Measurements from ENCODE around the gene TTC23L. TPM values are rescaled to one million over a fixed set of nuclear protein-coding genes. Genes with fewer than 3 reads are reported as not detected.
"Not testable (repeated sequence)": the region's sequence is repeated elsewhere in the genome, so short reads cannot be mapped to it uniquely, and the experiment has no call there.

TTC23L gene
- polyA plus RNA-seq, 3 donors: 0.07 TPM; not detected in 2

GRCh38 chr5:34827588-34828506 is 11.1 kb upstream of the TTC23L start:
- H3K27ac ChIP-seq (ENCODE audit: low read depth, low read length): no peak overlapping the region
- 85 to 90% (median 88%) methylated on average over 6 of the region's 6 CpGs for WGBS, 3 donors

- 77 to 92% (median 89%) methylated on average over 6 to 7 of the region's 7 CpGs for WGBS, 3 donors
- not testable (repeated sequence) for H3K27ac ChIP-seq (ENCODE audit: low read depth, low read length)
These were observed 8.1 kb upstream of the TTC23L start for GRCh38 chr5:34830827-34831226.

- H3K27ac ChIP-seq (ENCODE audit: low read depth, low read length): no peak overlapping the region
These were observed 7.7 kb upstream of the TTC23L start for GRCh38 chr5:34831303-34831702.

DNA sequence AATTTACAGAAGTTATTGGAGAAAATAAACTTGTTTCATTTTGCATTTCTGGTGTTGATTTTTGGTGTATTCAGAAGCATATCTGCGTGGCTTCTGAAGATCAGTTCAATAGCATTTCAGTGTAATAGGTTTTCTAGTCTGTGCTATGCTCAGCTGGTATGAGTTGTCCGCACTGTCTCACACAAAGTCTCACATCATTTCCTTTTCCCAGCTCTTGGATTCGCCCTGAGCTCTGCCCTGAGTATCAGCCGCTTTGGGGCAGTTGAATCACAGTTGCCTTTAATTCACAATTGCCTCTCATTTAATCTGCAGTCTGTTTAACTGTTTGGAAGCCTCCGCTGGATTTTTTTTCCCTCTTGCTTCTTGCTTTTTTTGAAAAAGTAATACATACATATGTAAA is 6.4 kb upstream of the TTC23L start:
- 93 to 98% (median 94%) methylated on average over 5 of the region's 5 CpGs for WGBS, 3 donors
- H3K27ac ChIP-seq (ENCODE audit: low read depth, low read length): no peak overlapping the region

DNA sequence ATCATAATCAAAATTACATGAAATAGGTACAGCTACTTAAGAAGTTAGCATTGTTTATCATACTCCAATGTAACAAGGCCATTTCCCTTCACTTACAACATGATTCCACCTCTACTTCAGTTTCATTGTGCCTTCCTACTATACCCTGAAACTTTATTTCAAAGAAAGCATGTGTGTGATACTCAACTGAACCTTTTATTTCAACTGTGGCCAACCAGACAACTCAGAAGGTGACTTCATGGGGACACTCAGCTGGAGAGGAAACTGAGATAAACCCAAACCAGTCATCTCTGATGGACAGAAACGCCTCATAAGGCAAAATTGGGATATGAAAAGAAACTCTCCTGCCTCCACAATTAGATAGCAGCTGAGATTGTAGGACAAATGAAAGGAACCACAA is 5.9 kb upstream of the TTC23L start:
- WGBS, 3 donors: 88 to 91% (median 89%) methylated on average over 1 of the region's 1 CpG
- no peak overlapping the region for H3K27ac ChIP-seq (ENCODE audit: low read depth, low read length)

- 81 to 82% (median 82%) methylated on average over 9 of the region's 9 CpGs for WGBS, 3 donors
- H3K27ac ChIP-seq (ENCODE audit: low read depth, low read length): no peak overlapping the region
These were observed 4.8 kb upstream of the TTC23L start for GRCh38 chr5:34833976-34834793.

DNA sequence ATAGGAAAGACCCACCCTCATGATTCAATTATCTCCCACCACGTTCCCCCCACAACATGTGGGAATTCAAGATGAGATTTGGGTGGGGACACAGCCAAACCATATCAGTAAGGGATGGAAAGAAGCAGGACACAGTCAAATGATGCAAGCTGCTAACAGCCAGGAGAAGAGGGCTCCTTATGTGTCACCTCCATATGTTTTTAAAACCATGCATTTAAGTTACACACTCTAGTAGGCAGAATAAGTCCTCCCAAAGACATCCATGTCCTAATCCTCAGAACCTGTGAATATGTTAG is 4.2 kb upstream of the TTC23L start:
- no peak overlapping the region for H3K27ac ChIP-seq (ENCODE audit: low read depth, low read length)
- WGBS, 3 donors: 74 to 89% (median 79%) methylated on average over 1 of the region's 1 CpG

GRCh38 chr5:34835664-34836063 is 3.3 kb upstream of the TTC23L start:
- no peak overlapping the region for H3K27ac ChIP-seq (ENCODE audit: low read depth, low read length)
- WGBS, 3 donors: 86 to 93% (median 90%) methylated on average over 3 of the region's 3 CpGs

DNA sequence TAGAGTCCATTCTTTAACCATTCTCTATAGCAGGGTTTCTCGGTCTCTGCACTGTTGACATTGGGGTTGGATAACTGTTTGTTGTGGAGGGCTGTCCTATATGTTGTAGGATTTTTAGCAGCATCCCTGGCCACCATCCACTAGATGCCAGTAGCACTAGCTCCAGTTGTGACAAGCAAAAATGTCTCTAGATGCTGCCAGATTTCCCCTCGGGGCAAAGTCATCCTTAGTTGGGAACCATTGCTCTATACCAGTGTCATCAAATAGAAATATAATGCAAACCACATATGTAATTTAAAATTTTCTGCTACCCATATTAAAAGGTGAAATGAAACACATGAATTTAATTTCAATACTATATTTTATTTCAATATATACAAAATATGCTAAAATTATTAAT is 2.9 kb downstream of the TTC23L start:
- 84 to 92% (median 92%) methylated on average over 2 of the region's 2 CpGs for WGBS, 3 donors

DNA sequence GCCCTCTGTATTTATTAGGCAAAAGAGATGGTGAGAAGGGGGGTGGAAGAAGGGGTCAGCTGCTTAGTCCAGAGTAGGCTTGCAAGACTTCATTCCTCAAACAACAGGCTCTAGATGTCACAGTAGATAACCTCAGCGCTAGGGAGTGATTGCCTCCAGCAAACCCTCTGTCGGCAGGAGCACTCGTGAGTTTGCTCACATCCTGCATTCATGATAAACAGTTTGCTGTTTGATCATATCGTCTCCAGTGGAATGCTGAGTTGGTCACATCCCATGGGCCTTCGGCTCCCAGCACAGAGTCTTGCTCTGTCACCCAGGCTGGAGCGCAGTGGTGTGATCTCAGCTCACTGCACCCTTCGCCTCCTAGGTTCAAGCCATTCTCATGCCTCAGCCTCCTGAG is 3.6 kb downstream of the TTC23L start:
- H3K27ac ChIP-seq (ENCODE audit: low read depth, low read length): no peak overlapping the region
- 88 to 91% (median 88%) methylated on average over 7 of the region's 7 CpGs for WGBS, 3 donors

More for the DNA sequence above, 2.9 kb downstream of the TTC23L start:
- H3K27ac ChIP-seq (ENCODE audit: low read depth, low read length): no peak overlapping the region

GRCh38 chr5:34843497-34843896 is 4.5 kb downstream of the TTC23L start:
- H3K27ac ChIP-seq (ENCODE audit: low read depth, low read length): no peak overlapping the region
- 53 to 69% (median 57%) methylated on average over 2 of the region's 2 CpGs for WGBS, 3 donors

DNA sequence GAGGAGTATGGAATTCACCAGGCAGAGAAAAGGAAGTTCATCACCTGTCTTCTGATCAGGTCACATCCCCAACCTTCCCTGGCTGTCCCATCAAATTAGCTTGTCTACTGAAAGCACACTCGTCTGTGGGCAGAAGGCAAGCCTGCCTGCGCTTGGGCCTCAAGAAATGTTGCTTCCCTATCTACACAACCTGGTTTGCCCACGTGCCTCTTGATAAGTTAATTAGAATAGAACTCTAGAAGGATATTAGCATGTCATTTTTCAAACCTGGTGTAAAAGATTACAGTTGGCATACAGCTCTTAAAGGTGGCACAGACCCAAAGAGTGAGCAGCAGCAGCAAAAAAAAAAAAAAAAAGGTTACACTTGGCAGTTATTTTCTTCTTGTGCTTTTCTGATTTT is 5.1 kb downstream of the TTC23L start:
- 68 to 79% (median 70%) methylated on average over 3 of the region's 3 CpGs for WGBS, 3 donors
- no peak overlapping the region for H3K27ac ChIP-seq (ENCODE audit: low read depth, low read length)

- WGBS, 3 donors: 67 to 70% (median 70%) methylated on average over 4 of the region's 4 CpGs
- H3K27ac ChIP-seq (ENCODE audit: low read depth, low read length): no peak overlapping the region
These were observed 6.0 kb downstream of the TTC23L start for GRCh38 chr5:34844999-34845398.

DNA sequence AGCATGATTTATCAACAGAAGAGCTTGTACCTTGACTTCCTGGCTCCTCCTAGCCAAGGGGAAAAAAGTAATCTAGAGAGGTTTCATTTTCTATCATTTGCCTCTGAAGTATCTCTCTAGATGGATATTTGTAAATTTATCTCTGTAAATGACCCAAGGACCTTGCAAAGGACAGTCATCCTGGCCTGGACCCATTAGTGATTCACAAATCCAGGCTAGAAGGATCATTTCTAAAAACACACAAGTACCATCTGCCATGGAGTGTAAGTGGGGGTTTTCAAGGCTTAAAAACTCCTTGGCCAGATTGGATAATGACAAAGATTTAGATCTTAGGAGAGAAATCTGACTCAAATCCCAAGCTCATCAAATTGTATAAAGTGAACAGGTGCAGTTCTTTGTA is 8.1 kb downstream of the TTC23L start:
- no peak overlapping the region for H3K27ac ChIP-seq (ENCODE audit: low read depth, low read length)

GRCh38 chr5:34847552-34847951 is 8.6 kb downstream of the TTC23L start:
- no peak overlapping the region for H3K27ac ChIP-seq (ENCODE audit: low read depth, low read length)
- WGBS, 3 donors: 91 to 97% (median 95%) methylated on average over 4 of the region's 4 CpGs

DNA sequence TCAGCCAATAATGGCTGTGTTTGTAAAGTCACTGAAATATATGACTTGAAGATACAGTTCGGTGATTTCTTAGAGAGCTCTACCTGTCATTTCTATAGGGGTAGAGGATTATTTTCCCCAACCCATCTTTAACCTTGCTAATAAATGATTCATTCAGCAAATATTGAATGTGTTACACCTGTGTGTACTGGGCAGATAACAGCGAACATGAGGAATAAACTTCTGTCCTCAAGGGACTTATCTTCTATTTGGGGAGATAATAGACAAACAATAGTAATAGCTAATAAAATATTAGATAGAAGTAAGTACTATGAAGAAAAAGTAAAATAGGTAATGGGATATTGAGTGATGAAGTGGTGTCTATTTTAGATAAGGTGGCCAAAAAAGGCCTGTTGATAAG is 9.3 kb downstream of the TTC23L start:
- H3K27ac ChIP-seq (ENCODE audit: low read depth, low read length): no peak overlapping the region
- 62 to 93% (median 91%) methylated on average over 2 of the region's 2 CpGs for WGBS, 3 donors

DNA sequence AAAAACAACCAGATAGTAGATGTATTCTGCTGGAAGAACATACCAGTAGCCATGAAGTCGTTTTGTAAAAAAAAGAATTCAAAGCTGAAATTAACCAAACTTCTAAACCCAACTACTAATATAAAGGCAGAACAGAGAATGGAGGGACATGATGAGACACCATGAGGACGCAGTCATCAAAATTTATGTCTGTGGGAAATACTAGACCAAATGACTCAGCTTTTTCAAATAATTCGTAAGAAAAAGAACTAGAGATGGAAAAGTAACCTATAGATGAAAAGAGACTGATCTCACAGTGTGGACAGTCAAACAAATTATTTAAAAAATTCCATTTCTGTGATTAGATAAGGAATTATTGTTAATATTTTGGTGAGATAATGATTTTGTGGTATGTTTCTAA is 10.3 kb downstream of the TTC23L start:
- no peak overlapping the region for H3K27ac ChIP-seq (ENCODE audit: low read depth, low read length)
- 81 to 92% (median 82%) methylated on average over 3 of the region's 3 CpGs for WGBS, 3 donors

DNA sequence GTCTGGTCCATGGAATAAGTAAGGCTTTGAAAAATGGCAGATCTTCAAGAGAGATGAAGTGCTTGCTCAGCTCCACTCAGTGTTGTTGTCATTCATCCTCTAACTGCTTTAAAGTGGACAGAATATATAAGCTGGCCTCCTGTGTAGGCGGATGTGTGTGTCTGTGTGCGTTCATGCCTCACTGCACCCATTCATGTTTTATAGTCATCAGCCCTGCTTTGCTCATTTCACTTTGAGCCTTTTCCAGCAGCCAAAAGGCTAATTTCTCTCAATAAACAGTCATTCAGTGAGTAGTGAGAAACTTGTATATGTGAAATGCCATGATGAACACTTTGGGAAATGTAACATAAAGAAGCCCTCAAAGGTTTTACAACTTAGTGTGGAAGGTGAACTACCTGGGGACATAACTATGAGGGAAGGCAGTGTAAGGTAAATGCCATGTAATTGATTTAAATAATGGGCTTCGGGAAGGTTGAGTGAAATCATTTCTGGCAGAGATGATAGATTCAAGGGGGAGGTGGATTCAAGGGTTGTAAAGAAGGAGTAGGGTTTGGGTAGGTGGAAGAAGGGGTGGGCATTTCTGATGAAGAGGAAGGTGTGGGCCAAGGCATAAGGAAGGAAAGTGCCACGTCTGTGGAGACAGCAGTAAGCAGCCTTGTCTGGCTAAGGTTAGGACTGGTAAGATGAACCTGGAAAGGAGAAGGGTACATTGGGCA is 15.7 kb downstream of the TTC23L start:
- 75 to 83% (median 81%) methylated on average over 4 of the region's 4 CpGs for WGBS, 3 donors
- H3K27ac ChIP-seq (ENCODE audit: low read depth, low read length): no peak overlapping the region

GRCh38 chr5:34857161-34857560 is 18.2 kb downstream of the TTC23L start:
- no peak overlapping the region for H3K27ac ChIP-seq (ENCODE audit: low read depth, low read length)
- 76 to 86% (median 83%) methylated on average over 3 of the region's 3 CpGs for WGBS, 3 donors

Measured in adipose tissue (tissue), 3 donors.